B cell (primary cell): Measurements from ENCODE around the gene CAPZA1.

Experiments
- CTCF ChIP-seq: fragments of 200-600 bp; IDR thresholded peaks from one replicate; pipeline ENCODE4 v1.8.0; 2022; ENCODE audit warnings: antibody characterized with exemption, mild to moderate bottlenecking
- EZH2 ChIP-seq: IDR thresholded peaks from 2 replicates; pipeline ENCODE4 v1.6.1; 2012; ENCODE audit warnings: borderline replicate concordance, low read depth, mild to moderate bottlenecking, moderate library complexity, low read length; ENCODE audit not compliant: insufficient read depth, poor library complexity, severe bottlenecking

- no peak for TF ChIP-seq CTCF
- TF ChIP-seq EZH2: no peak
These were observed 704 bp downstream of the CAPZA1 start for GRCh38 chr1:112620377-112620695.
